Ovary (tissue), 9 donors: ENCODE results near the gene RPRD2. TPM values are rescaled to one million over a fixed set of nuclear protein-coding genes. Genes with fewer than 3 reads are reported as not detected.

Source experiments
- DNase-seq, 5 donors: peaks; one replicate each; pipeline ENCODE4 v3.0.0-alpha.2; 2019 to 2020
- H3K27ac ChIP-seq, 2 donors: fragments of 200-600 bp; one replicate each; pipeline versions ENCODE4 v1.5.1 to v1.8.0; 2019 to 2022
- H3K27me3 ChIP-seq: fragments of 200-600 bp; one replicate; pipeline ENCODE4 v1.8.0; 2022
- H3K36me3 ChIP-seq: fragments of 200-600 bp; sonication (generic); one replicate; pipeline ENCODE4 v1.5.1; 2019
- H3K4me1 ChIP-seq: one replicate; pipeline ENCODE4 v1.8.1; 2013; ENCODE audit warnings: mild to moderate bottlenecking, moderate library complexity; ENCODE audit not compliant: insufficient read depth
- H3K4me3 ChIP-seq: fragments of 200-600 bp; sonication (generic); one replicate; pipeline ENCODE4 v1.5.1; 2017
- H3K9me3 ChIP-seq, 2 donors: fragments of 200-600 bp in 1 of 2; sonication (generic) in 1 of 2; one replicate each; pipeline versions ENCODE4 v1.5.1 to v1.8.1; 2013 to 2019; ENCODE audit warnings: mild to moderate bottlenecking in 1 of 2, moderate library complexity in 1 of 2
- EP300 ChIP-seq: sonication (generic); formaldehyde crosslinking; IDR thresholded peaks from one replicate; pipeline ENCODE4 v1.6.1; 2017; ENCODE audit warnings: antibody characterized with exemption
- POLR2A ChIP-seq: fragments of 450-650 bp; IDR thresholded peaks from one replicate; pipeline ENCODE4 v1.6.1; 2017; ENCODE audit warnings: antibody characterized with exemption, mild to moderate bottlenecking, moderate library complexity
- WGBS, 3 donors: extraction: QIAGEN DNeasy Blood & Tissue Kit in 1 of 3; methylation state at CpG; one replicate each; pipeline versions ENCODE4 v1.1.5 to v1.1.7; 2013 to 2017; 5-methylcytosine and 5-hydroxymethylcytosine counted together
- intact Hi-C, 4 donors: fragments of 100-400 bp; cut with DNase I; formaldehyde crosslinking; loops; one replicate each; pipeline versions ENCODE4 v1.11.0 to v1.15.1; 2022 to 2023
- polyA plus RNA-seq, 2 donors: library from polyadenylated mRNA; stranded (reverse); fragments of 200-250 nt in 1 of 2; fragments of 350-450 nt in 1 of 2; fragmentation: Illumina TruSeq in 1 of 2; extraction: RNeasy Lipid Tissue Mini Kit (QIAGEN cat#74804) in 1 of 2; gene quantifications; one replicate each; pipeline ENCODE4 v1.2.3, GENCODE V29; 2013 to 2014
- total RNA-seq, 7 donors: library from RNA; depleted of rRNA in 2 of 7; stranded (reverse); fragments of >200 nt in 2 of 7; fragmentation: NEBNext Ultra II Directional in 3 of 7; extraction: Animal tissue kit (Norgen Biotek cat#: 25700) in 3 of 7; gene quantifications; one replicate each; pipeline versions ENCODE4 v1.1.0 to v1.2.4, GENCODE V29; 2016 to 2023
- TF ChIP-seq, protein P1 (sequence below), 3 donors: fragments of 450-650 bp in 2 of 3; fragments of 200-600 bp in 1 of 3; IDR thresholded peaks; one replicate each; pipeline versions ENCODE4 v1.5.1 to v1.8.0; 2016 to 2022; ENCODE audit warnings: antibody characterized with exemption in 3 of 3, mild to moderate bottlenecking in 1 of 3
- donor health status: DM: no; HTN: no; CAD: no; lungs with moderate emphysema.
- donor health status: DM: no; HTN: no; CAD: no.
- donor health status: Bipolar disorder and iron deficiency.
- donor health status: DM: yes; HTN: yes; CAD: no.
- donor health status: DM: no; HTN: no; CAD: no.
- donor health status: DM: yes; HTN: yes; CAD: no.

RPRD2 gene
- total and polyA plus RNA-seq, 9 donors = 18.2 to 55.6 (median 43.9) TPM

DNA sequence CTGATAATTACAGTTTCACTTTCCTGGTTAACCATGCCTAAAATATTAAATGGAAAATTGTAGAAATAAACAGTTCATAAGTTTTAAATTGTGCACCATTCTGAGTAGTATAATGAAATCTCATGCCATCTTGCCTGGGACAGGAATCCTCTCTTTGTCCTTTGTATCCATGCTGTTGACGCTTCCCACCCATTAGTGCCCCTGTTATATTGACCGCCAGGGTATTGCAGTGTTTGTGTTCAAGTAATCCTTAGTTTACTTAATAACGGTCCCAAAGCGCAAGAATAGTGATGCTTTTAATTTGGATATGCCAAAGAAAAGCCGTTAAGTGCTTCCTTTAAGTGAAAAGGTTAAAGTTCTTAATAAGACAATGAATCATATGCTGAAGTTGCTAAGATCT, 41.7 kb downstream of the RPRD2 start:
- intact Hi-C loops = no loop called here
- H3K4me3 ChIP-seq = no peak overlapping the region
- 85 to 88% (median 85%) methylated on average over 5 of the region's 5 CpGs for WGBS, 3 donors
- H3K27me3 ChIP-seq = no peaks in the 10 kb centered on the region
- H3K36me3 ChIP-seq = no peaks in the 10 kb centered on the region
- DNase-seq = no peak
- peaks cover 4% of the 10 kb centered on the region for H3K4me1 ChIP-seq
- H3K27ac ChIP-seq = no peak overlapping the region
- no peaks in the 10 kb centered on the region for H3K9me3 ChIP-seq
- TF ChIP-seq POLR2A = no peak
- no peak for TF ChIP-seq EP300
- TF ChIP-seq, protein P1, sequence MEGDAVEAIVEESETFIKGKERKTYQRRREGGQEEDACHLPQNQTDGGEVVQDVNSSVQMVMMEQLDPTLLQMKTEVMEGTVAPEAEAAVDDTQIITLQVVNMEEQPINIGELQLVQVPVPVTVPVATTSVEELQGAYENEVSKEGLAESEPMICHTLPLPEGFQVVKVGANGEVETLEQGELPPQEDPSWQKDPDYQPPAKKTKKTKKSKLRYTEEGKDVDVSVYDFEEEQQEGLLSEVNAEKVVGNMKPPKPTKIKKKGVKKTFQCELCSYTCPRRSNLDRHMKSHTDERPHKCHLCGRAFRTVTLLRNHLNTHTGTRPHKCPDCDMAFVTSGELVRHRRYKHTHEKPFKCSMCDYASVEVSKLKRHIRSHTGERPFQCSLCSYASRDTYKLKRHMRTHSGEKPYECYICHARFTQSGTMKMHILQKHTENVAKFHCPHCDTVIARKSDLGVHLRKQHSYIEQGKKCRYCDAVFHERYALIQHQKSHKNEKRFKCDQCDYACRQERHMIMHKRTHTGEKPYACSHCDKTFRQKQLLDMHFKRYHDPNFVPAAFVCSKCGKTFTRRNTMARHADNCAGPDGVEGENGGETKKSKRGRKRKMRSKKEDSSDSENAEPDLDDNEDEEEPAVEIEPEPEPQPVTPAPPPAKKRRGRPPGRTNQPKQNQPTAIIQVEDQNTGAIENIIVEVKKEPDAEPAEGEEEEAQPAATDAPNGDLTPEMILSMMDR (IDR thresholded peaks at IDR 0.05) = no peak

DNA sequence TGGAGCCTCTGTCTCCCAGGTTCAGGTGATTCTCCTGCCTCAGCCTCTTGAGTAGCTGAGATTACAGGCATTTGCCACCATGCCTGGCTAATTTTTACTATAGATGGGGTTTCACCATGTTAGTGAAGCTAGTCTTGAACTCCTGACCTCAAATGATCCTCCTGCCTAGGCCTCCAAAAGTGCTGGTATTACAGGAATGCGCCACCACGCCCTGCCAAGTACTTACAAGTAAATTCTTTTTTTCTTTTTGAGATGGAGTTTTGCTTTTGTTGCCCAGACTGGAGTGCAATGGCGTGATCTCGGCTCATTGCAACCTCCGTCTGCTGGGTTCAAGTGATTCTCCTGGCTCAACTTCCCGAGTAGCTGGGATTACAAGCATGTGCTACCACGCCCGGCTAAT, 42.5 kb downstream of the RPRD2 start:
- DNase-seq = no peak
- H3K9me3 ChIP-seq = no peaks in the 10 kb centered on the region
- H3K4me3 ChIP-seq = no peak overlapping the region
- H3K4me1 ChIP-seq = peaks cover 6% of the 10 kb centered on the region
- TF ChIP-seq EP300 = no peak
- TF ChIP-seq POLR2A = no peak
- TF ChIP-seq, protein P1 (IDR thresholded peaks at IDR 0.05) = no peak
- intact Hi-C loops = no loop called here
- no peaks in the 10 kb centered on the region for H3K36me3 ChIP-seq
- H3K27me3 ChIP-seq = no peaks in the 10 kb centered on the region
- H3K27ac ChIP-seq = no peak overlapping the region
- WGBS, 3 donors = 90 to 96% (median 93%) methylated on average over 8 of the region's 8 CpGs

GRCh38 chr1:150407330-150407729, 43.4 kb downstream of the RPRD2 start:
- 92 to 97% (median 93%) methylated on average over 3 of the region's 3 CpGs for WGBS, 3 donors
- intact Hi-C loops = no loop called here

DNA sequence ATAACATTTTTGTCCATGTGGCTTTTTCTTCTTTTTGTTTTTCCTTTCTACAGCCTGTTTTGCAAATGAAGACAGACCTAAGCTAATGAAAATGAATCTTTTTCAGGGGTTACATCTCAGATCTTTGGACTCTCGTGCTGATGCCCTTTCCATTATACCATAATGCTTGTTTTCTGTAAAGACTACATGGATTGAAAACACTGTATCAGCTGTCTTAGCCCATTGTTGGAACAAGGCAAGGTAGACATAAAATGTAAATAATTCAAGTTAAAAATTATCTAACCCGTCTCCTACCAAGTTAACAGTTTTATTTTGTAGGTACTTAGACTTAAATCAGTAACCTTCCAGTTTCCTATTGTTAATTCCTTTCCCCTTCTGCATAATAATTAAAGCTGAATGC, 44.9 kb downstream of the RPRD2 start:
- Histone ChIP-seq H3K27ac (no peak overlapping the region), H3K4me1 (peaks cover 8% of the 10 kb centered on the region), H3K36me3 (no peaks in the 10 kb centered on the region), H3K9me3 (no peaks in the 10 kb centered on the region), H3K27me3 (no peaks in the 10 kb centered on the region), H3K4me3 (no peak overlapping the region)
- TF ChIP-seq, protein P1 (IDR thresholded peaks at IDR 0.05) = no peak
- intact Hi-C loops = no loop called here
- DNase-seq = no peak
- 75 to 91% (median 83%) methylated on average over 2 of the region's 2 CpGs for WGBS, 3 donors

More at GRCh38 chr1:150407330-150407729, 43.4 kb downstream of the RPRD2 start:
- Histone ChIP-seq H3K4me3 (no peak overlapping the region), H3K27ac (no peak overlapping the region), H3K9me3 (no peaks in the 10 kb centered on the region), H3K36me3 (no peaks in the 10 kb centered on the region), H3K4me1 (peaks cover 8% of the 10 kb centered on the region), H3K27me3 (no peaks in the 10 kb centered on the region)
- no peak for DNase-seq
- no peak for TF ChIP-seq EP300
- TF ChIP-seq, protein P1 (IDR thresholded peaks at IDR 0.05) = no peak
- TF ChIP-seq POLR2A = no peak
